Left ventricle myocardium inferior (tissue), 1 donor: ENCODE data around the gene PDE5A. TPM values are rescaled to one million over a fixed set of nuclear protein-coding genes. Genes with fewer than 3 reads are reported as not detected.
"Not testable (repeated sequence)": the region's sequence is repeated elsewhere in the genome, so short reads cannot be mapped to it uniquely, and the experiment has no call there.

Source experiments
- DNase-seq: peaks from one replicate; pipeline ENCODE4 v3.0.0-alpha.2; 2020
- H3K27ac ChIP-seq: fragments of 200-600 bp; replicated peaks from 2 replicates; pipeline ENCODE4 v1.8.0; 2021
- H3K27me3 ChIP-seq: fragments of 200-600 bp; 2 replicates; pipeline ENCODE4 v1.8.0; 2021; ENCODE audit warnings: low read depth
- H3K36me3 ChIP-seq: fragments of 200-600 bp; 2 replicates; pipeline ENCODE4 v1.8.0; 2021
- H3K4me1 ChIP-seq: fragments of 200-600 bp; 2 replicates; pipeline ENCODE4 v1.8.0; 2021
- H3K4me3 ChIP-seq: fragments of 200-600 bp; 2 replicates; pipeline ENCODE4 v1.8.0; 2021; ENCODE audit warnings: mild to moderate bottlenecking, moderate library complexity
- H3K9me3 ChIP-seq: fragments of 200-600 bp; replicated peaks from 2 replicates; pipeline ENCODE4 v1.8.0; 2021
- CTCF ChIP-seq: fragments of 200-600 bp; IDR thresholded peaks from 2 replicates; pipeline ENCODE4 v1.8.0; 2021; ENCODE audit warnings: antibody characterized with exemption, mild to moderate bottlenecking, borderline replicate concordance
- intact Hi-C: fragments of 100-400 bp; cut with micrococcal nuclease; formaldehyde crosslinking; loops from one replicate; pipeline ENCODE4 v1.11.0; 2022
- total RNA-seq: library from RNA; stranded (reverse); fragmentation: NEBNext Ultra II Directional; extraction: Animal tissue kit (Norgen Biotek cat#: 25700); gene quantifications from one replicate; pipeline ENCODE4 v1.2.1, GENCODE V29; 2021
- donor health status: DM: no; HTN: yes; CAD: no; lungs with severe emphysema.

PDE5A gene
- total RNA-seq, 1 donor from 2014 or later: 8.2 TPM

GRCh38 chr4:119646347-119647071 lies 17.9 kb upstream of the PDE5A start:
- intact Hi-C loops: no loop called here
- no peaks in the 10 kb centered on the region for H3K36me3 ChIP-seq
- H3K4me1 ChIP-seq: no peaks in the 10 kb centered on the region
- H3K27ac ChIP-seq: peak overlapping the region; percentile 35
- no peaks in the 10 kb centered on the region for H3K9me3 ChIP-seq
- DNase-seq: peak; percentile 34
- no peak overlapping the region for H3K4me3 ChIP-seq
- TF ChIP-seq CTCF: no peak
- H3K27me3 ChIP-seq: no peaks in the 10 kb centered on the region

- Histone ChIP-seq H3K4me1 (no peaks in the 10 kb centered on the region), H3K27ac (no peak overlapping the region), H3K9me3 (no peaks in the 10 kb centered on the region), H3K36me3 (no peaks in the 10 kb centered on the region), H3K27me3 (no peaks in the 10 kb centered on the region), H3K4me3 (no peak overlapping the region)
- intact Hi-C loops: no loop called here
- TF ChIP-seq CTCF: no peak
- DNase-seq: no peak
Measured at GRCh38 chr4:119643306-119644042, 14.9 kb upstream of the PDE5A start.

- Histone ChIP-seq H3K36me3 (no peaks in the 10 kb centered on the region), H3K27me3 (no peaks in the 10 kb centered on the region), H3K4me1 (no peaks in the 10 kb centered on the region), H3K27ac (no peak overlapping the region), H3K9me3 (no peaks in the 10 kb centered on the region), H3K4me3 (no peak overlapping the region)
- intact Hi-C loops: no loop called here
- no peak for DNase-seq
- no peak for TF ChIP-seq CTCF
Measured at GRCh38 chr4:119641765-119642164, 13.2 kb upstream of the PDE5A start.

- Histone ChIP-seq H3K9me3 (no peaks in the 10 kb centered on the region), H3K4me1 (no peaks in the 10 kb centered on the region), H3K36me3 (no peaks in the 10 kb centered on the region), H3K27ac (no peak overlapping the region), H3K27me3 (no peaks in the 10 kb centered on the region), H3K4me3 (no peak overlapping the region)
- DNase-seq: no peak
- no peak for TF ChIP-seq CTCF
- intact Hi-C loops: no loop called here
Measured at GRCh38 chr4:119638359-119638758, 9.8 kb upstream of the PDE5A start.

- intact Hi-C loops, H3K27me3 ChIP-seq, DNase-seq, H3K9me3 ChIP-seq, H3K4me1 ChIP-seq, H3K36me3 ChIP-seq, H3K27ac ChIP-seq, H3K4me3 ChIP-seq: not testable (repeated sequence)
Measured at GRCh38 chr4:119636851-119637250, 8.2 kb upstream of the PDE5A start.

- no peaks in the 10 kb centered on the region for H3K9me3 ChIP-seq
- no peaks in the 10 kb centered on the region for H3K27me3 ChIP-seq
- no peak for TF ChIP-seq CTCF
- no peak for DNase-seq
- H3K4me3 ChIP-seq: no peak overlapping the region
- peaks cover 23% of the 10 kb centered on the region for H3K4me1 ChIP-seq
- intact Hi-C loops: no loop called here
- no peak overlapping the region for H3K27ac ChIP-seq
- no peaks in the 10 kb centered on the region for H3K36me3 ChIP-seq
Measured at GRCh38 chr4:119632216-119632615, 3.6 kb upstream of the PDE5A start.
